Measurements from ENCODE around the gene CACHD1.

The CACHD1 gene

DNA sequence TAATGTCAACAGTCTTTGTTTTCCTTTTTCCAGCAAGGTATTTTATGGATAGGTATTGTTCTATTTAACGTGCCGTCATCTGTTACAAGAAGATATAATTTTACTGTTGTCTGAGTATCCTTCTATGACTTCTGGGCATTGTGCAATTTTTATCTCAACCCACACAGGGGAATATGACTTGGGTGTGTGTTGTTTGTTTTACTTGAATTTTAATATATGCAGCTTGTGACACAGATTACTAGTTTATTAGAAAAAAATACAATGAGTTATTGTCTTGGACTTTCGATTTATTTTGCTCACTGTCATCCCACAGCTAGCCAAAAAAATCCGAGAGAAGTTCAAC, 111.9 kb downstream of the CACHD1 start:
- DNase-seq, result no peak
- H3K9me3 Mint-ChIP-seq, result no peaks in the 10 kb centered on the region
- peaks cover 55% of the 10 kb centered on the region for H3K36me3 Mint-ChIP-seq (ENCODE audit: low read depth)
- TF ChIP-seq, protein P1, sequence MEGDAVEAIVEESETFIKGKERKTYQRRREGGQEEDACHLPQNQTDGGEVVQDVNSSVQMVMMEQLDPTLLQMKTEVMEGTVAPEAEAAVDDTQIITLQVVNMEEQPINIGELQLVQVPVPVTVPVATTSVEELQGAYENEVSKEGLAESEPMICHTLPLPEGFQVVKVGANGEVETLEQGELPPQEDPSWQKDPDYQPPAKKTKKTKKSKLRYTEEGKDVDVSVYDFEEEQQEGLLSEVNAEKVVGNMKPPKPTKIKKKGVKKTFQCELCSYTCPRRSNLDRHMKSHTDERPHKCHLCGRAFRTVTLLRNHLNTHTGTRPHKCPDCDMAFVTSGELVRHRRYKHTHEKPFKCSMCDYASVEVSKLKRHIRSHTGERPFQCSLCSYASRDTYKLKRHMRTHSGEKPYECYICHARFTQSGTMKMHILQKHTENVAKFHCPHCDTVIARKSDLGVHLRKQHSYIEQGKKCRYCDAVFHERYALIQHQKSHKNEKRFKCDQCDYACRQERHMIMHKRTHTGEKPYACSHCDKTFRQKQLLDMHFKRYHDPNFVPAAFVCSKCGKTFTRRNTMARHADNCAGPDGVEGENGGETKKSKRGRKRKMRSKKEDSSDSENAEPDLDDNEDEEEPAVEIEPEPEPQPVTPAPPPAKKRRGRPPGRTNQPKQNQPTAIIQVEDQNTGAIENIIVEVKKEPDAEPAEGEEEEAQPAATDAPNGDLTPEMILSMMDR (IDR thresholded peaks at IDR 0.05), result no peak
- no peak overlapping the region for H3K4me3 Mint-ChIP-seq
- peaks cover 36% of the 10 kb centered on the region for H3K4me1 Mint-ChIP-seq
- peak overlapping the region; percentile 61 for H3K27ac Mint-ChIP-seq
- no peaks in the 10 kb centered on the region for H3K27me3 Mint-ChIP-seq (ENCODE audit: low read depth, poor library complexity)

DNA sequence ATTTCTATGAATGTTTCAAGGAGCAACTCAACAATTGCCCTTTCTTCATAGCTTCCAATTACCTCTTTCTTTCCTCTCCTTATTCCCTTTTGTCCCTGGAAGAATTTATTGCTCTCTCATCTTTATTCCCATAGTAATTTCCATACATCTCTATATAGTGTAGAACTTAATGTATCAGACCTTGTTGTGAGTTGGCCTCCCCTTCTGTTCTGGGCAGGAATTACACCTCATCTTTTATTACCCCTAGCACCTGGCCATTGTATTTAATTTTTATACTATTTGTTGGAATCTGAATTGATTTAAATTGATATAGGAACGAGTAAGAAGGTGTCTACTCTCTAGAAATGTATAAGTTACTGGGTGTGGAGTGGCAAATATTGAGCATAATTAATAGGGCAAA, 114.5 kb downstream of the CACHD1 start:
- Mint-ChIP-seq H3K4me3 (no peak overlapping the region), H3K4me1 (peaks cover 32% of the 10 kb centered on the region), H3K27ac (no peak overlapping the region), H3K36me3 (ENCODE audit: low read depth) (peaks cover 49% of the 10 kb centered on the region), H3K27me3 (ENCODE audit: low read depth, poor library complexity) (no peaks in the 10 kb centered on the region), H3K9me3 (no peaks in the 10 kb centered on the region)
- no peak for DNase-seq
- TF ChIP-seq, protein P1 (IDR thresholded peaks at IDR 0.05), result no peak

DNA sequence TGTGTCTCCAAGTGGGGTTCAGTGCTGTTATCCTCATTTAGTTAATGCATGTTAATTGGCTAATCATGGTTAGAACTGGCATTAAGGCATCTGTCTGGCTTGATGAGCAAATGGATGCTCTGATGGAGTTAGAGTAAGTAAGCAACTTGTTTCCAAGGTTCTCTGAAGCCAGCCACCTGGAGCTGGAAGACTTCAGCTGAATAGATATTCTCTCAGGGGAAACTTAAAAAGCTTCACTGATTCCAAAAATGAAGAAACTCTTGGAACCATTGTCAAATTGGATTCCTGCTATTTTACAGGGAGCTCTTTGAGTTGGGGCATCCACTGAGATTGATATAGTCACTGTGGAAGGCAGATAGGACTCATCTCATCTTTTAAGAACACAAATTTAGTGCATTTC, 118.9 kb downstream of the CACHD1 start:
- H3K27me3 Mint-ChIP-seq (ENCODE audit: low read depth, poor library complexity), result no peaks in the 10 kb centered on the region
- H3K4me3 Mint-ChIP-seq, result no peak overlapping the region
- H3K27ac Mint-ChIP-seq, result no peak overlapping the region
- TF ChIP-seq, protein P1 (IDR thresholded peaks at IDR 0.05), result no peak
- DNase-seq, result no peak
- peaks cover 30% of the 10 kb centered on the region for H3K4me1 Mint-ChIP-seq
- H3K9me3 Mint-ChIP-seq, result no peaks in the 10 kb centered on the region
- peaks cover 52% of the 10 kb centered on the region for H3K36me3 Mint-ChIP-seq (ENCODE audit: low read depth)

DNA sequence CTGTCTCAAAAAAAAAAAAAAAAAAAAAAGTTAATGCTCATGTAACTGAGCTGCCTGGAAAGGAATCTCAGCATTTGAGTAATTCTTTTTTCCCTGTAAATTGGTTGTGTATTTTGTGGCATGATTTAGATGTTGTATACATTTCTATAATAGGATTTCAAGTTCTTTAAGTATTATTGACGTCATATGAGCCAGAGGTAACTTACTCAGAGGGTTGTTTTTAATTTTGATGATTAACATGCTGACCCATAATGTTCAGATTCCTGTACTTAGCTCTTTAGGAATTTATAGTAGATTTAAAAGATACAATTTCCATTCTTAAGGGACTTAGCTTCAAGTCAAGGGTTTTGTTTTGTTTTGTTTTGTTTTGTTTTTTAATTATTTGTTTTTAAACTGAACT, 120.4 kb downstream of the CACHD1 start:
- Mint-ChIP-seq H3K27me3 (ENCODE audit: low read depth, poor library complexity) (no peaks in the 10 kb centered on the region), H3K27ac (no peak overlapping the region), H3K36me3 (ENCODE audit: low read depth) (peaks cover 42% of the 10 kb centered on the region), H3K4me3 (no peak overlapping the region), H3K9me3 (no peaks in the 10 kb centered on the region), H3K4me1 (peaks cover 42% of the 10 kb centered on the region)
- no peak for DNase-seq
- TF ChIP-seq, protein P1 (IDR thresholded peaks at IDR 0.05), result no peak

DNA sequence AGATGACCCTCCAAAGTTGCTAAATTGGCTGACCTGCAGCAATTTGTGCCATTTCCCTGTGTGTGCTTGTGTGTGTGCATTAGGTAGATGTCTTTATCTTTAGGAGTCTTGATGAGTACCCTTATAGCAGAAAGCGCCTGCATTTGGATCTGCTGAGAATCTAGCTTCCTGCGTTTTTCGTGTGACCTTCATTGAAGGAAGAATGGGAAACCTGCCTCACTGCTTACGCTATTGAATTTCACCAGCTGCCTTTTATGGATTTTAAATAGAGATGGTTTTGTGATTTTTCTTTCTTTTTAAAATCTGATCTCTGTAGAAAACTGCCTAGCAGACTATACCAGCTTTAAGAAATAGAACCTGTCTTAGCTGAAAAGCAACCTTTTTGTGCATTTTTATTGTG, 124.5 kb downstream of the CACHD1 start:
- peaks cover 37% of the 10 kb centered on the region for H3K36me3 Mint-ChIP-seq (ENCODE audit: low read depth)
- peak overlapping the region; percentile 98 for H3K27ac Mint-ChIP-seq
- TF ChIP-seq, protein P1 (IDR thresholded peaks at IDR 0.05), result no peak
- peaks cover 66% of the 10 kb centered on the region for H3K4me1 Mint-ChIP-seq
- DNase-seq, result no peak
- H3K9me3 Mint-ChIP-seq, result peaks cover 4% of the 10 kb centered on the region
- H3K4me3 Mint-ChIP-seq, result no peak overlapping the region
- H3K27me3 Mint-ChIP-seq (ENCODE audit: low read depth, poor library complexity), result no peaks in the 10 kb centered on the region

DNA sequence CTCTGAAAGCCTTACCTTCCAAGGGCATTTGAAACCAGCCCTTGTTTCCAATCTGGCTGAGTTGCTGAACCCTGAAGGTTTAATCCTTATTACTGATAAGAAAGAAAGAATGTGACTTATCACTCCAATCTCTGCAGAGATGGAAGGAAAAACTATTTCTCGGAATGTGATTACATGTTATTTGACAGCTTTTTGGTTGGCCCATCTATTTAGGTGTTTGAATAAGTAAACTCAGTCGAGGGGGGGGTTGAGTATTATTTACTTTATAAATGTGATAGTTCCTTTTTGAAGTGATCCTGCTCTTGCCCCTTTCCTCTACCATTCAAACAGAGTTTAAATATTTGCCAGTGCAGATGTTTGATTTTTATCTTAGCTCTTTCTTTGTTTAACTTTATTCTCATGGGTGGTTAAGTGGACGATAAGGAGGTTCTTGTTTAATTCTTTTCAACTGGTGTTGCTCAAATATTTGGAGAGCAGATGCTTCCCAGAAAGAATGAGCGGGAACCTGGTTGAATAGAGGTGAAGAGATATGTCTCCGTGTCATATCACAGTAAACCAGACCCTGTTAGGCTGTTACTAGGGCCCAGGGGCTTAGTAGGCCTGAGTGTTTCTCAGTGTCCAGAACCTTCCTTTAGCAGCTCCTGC, 126.1 kb downstream of the CACHD1 start:
- Mint-ChIP-seq H3K4me1 (peaks cover 74% of the 10 kb centered on the region), H3K36me3 (ENCODE audit: low read depth) (peaks cover 33% of the 10 kb centered on the region), H3K27ac (peak overlapping the region; percentile 98), H3K4me3 (peak overlapping the region; percentile 31), H3K27me3 (ENCODE audit: low read depth, poor library complexity) (no peaks in the 10 kb centered on the region), H3K9me3 (peaks cover 4% of the 10 kb centered on the region)
- no peak for DNase-seq
- TF ChIP-seq, protein P1 (IDR thresholded peaks at IDR 0.05), result no peak

Measured in nephron progenitor cell (in vitro differentiated cells).